Astrocyte of the hippocampus (primary cell): ENCODE results near the gene LRRC17.

ENCODE experiments used
- DNase-seq: peaks from one replicate; pipeline ENCODE4 v3.0.0; 2011; ENCODE audit warnings: low read depth, low spot score

Gene LRRC17, protein sequence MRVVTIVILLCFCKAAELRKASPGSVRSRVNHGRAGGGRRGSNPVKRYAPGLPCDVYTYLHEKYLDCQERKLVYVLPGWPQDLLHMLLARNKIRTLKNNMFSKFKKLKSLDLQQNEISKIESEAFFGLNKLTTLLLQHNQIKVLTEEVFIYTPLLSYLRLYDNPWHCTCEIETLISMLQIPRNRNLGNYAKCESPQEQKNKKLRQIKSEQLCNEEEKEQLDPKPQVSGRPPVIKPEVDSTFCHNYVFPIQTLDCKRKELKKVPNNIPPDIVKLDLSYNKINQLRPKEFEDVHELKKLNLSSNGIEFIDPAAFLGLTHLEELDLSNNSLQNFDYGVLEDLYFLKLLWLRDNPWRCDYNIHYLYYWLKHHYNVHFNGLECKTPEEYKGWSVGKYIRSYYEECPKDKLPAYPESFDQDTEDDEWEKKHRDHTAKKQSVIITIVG

DNA sequence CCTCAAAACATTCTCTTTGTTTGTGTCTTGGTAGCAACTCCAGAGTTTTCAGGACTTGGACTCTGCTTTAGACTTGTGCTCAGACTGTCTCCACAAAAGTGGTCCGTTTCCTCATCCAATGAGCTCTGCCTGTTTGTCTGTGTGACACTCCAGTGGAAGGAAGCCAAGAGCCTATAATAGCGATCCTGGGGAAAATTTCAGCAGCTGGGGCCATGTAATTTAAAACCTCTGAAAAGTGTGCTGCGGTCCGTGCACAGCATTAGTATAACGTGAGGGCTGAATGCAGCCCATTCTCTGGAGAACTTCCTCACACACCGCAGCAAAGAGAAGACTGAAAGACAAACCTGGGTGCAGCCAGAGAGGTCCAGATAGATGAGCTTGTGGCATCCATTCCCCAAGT lies at the start of gene LRRC17:
TSS of gene LRRC17 (plus strand) at position 259 of the 400 bp plus-strand sequence. CDS start 20,914 bp downstream, outside the sequence.
- peak; percentile 90 for DNase-seq

DNA sequence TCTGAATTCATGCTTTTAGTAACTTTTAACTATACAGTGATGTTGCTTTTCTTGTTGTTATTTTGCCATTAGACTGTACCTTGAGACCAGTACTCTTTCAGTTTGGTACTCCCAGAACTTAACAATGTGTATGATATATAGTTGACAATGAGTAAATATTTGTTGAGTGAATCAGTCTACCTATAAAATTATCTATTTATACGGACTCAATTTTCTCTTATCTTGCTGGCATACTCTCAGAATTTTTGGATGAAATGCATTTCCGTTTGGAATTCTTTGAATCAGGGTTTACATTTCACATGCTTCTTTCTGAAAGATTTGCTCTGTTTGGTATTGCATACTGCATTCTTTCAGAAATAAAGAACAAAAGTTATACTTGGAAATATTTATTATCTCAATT lies 47.8 kb upstream of the LRRC17 start:
- DNase-seq, result no peak

DNA sequence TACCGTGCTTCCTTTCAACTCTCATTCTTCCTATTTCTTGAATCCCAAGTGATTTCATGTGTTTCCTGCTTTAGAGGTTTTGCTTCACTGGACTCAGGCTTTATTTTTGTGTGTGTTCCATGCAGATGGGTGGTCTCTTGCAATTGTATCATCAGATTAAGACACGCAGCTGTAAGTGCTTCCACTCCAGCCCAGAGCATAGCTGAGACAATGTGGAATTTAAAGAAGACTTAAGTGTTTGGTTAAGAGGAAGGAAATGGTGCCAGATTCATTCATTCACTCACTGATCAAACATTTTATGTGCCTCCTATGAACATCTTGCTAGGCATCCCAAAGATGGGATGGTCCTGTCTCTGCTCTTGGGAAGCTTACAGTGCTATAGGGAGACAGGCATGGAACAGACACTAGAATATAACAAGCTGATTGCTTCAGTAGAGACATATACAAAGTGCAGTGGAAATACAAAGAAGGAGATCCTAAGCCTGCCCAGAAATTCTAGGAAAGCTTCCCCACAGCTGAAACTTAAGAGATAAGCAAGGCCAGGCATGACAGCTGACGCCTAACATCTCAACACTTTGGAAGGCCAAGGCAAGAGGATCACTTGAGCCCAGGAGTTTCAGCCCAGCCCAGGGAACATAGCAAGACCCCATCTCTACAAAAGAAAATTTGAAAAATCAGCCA lies 46.1 kb upstream of the LRRC17 start:
- no peak for DNase-seq

DNA sequence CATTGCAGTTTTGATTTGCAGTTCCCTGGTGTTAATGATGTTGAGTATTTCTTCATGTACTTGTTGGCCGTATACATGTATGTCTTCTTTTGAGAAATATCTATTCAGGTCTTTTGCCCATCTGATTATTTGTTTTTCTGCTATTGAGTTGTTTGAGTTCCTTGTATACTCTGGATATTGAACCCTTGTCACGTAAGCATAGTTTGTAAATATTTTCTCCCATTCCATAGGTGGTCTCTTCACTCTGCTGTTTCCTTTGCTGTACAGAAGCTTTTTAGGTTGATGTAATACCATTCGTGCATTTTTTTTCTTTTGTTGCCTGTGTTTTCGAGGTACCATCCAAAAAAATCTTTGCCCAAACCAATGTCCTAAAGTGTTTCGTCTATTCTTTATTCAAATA lies 43.6 kb upstream of the LRRC17 start:
- no peak for DNase-seq

DNA sequence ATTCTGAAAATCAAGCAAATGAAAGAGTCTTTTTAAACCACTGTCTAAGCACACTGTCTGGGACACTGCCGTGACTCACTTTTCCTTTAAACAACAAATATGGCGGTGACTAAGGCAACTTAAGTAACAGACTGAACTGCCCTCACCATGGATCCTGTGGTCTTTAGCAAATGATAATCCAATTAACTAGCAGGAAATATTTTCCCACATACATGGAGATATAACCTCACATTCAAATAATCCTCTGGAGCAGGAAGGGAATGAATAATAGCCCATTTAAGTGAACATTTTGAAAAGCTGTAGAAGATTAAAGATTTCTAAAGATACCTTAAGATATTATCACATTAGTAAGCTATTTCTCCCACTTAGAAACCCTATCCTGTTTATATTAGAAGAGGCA lies 40.3 kb upstream of the LRRC17 start:
- DNase-seq, result peak; percentile 93

DNA sequence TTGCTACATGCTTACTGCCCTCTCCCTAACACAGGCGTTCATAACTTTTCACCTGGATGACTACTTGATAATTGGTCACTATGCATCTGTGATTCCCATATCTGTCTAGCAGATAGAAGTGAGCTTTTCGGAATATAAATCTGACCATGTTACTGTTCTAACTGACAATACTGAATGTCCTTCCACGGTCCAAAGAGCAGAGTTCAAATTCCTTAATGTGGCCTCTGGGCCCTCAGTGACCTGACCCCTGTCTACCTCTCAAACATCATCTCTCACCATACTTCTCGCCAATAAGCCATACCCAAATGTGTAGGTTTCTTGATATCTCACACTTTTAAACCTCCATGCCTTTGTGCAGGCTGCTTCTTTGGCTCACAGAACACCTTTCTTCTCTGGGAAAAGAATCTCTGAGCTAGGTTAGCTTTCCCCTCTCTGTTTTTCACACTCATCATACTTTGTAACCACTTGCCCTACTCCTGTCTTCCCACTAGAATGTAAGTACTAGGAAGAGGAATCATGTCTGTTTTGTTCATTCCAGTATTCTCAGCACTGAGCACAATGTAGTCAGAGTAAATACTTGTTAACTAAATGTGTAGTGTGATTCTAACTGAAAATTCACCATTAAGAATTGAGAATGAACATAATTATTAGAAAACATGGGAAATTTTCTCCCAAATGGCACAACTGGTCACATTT lies 39.2 kb upstream of the LRRC17 start:
- no peak for DNase-seq

DNA sequence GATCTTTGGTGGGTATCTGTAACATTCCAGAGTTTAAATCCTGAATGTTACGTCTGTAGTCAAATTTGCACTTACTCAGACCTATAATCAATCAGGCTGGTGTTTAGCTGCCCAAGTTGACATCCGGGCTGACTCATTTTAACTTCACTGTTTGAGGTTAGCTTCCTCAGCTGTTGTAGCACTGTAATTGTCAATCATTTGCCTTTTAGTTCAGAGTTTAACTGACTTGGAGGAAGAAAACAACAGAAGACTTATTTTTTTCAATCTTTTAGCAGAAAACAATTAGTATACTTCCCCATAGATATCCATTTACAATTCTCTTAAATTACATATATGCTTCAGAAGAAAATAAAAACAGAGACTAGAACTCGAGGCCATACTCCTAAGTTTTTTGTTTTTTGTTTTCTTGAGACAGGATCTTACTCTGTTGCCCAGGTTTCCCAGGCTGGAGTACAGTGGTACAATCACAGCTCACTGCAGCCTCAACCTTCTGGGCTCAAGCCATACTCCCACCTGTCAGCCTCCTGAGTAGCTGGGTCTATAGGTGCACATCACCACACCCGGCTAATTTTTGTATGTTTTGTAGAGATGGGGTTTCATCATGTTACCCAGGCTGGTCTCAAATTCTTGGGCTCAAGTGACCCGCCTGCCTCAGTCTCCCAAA lies 38.5 kb upstream of the LRRC17 start:
- DNase-seq, result peak; percentile 90

DNA sequence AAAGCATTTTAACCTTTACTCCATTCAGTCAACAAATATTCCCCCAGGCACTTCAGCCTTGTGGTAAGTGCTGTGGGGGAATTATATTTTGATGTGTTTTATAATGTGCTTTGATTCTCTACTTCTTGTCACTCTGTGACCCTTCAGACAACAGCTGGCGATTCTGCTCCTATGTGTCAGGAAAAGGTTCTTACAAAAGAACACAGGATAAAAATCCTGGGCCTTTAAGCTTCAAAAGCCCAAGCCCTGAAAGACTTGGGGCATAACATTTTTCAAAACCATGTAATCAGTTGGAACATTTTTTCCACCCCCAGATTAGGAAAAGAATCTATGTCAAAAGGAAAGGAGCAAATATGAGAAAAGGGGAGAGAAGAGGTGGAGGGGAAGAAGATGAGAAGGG lies 37.8 kb upstream of the LRRC17 start:
- no peak for DNase-seq

DNA sequence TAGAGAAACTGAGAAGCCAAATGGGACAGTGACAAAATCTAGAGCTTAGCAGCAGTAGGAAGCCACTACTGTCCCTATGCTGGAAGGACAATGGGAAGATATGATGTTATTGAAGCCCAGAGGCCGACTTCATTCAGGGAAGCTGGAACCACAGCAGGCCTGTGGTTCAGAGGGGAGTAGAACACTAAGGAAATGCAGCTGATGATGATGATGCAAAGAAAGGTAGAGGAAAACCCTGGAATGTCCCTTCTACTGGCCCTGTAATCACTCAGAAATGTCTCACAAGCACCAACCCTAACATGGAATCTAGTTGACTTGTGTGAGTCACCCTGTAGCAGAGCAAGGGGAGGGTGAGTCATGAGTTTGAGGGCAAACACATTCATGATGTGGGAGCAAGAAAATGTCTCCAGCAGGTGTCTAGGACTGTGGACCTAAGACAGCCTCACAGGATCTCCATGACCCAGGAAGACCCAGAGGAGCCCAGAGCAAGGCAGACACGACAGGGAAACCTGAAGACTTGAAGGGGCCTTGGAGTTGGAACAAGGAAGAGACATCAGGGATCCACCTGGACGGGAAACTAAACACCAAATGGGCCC lies 37.0 kb upstream of the LRRC17 start:
- DNase-seq, result peak; percentile 97

DNA sequence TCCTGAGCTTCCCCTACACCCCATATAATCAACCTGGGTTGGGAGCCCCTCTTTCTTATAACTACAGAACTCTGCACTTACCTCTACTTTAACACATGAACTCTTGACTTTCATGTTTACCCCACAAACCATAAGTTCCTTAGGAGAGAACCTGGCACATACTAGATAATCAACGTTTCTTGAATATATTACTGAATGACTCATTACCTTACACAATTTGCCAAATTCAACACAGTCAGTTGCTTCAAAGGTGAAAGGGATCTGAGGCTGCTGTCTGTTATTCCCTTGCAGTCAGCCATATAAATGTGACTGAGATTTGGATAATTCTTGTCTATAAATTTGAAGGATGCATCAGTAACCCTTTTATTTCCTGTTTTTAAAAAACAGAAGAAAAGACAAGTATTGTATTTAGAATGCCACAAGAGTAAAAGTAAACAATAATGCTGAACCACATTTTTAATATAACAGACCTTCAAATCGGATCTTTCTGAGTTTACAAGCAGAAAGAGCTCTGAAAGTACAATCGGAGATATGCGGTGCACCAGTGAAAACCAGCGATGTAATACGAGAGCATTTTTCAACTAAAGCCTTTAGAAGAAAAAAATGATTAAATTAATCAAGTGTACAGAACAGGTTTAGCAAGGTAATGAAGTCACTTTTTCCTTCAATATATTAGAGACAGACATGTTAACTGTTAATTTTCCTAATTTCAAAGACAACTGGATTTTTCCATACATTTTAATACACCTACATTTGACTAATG lies 29.5 kb upstream of the LRRC17 start:
- peak; percentile 72 for DNase-seq

DNA sequence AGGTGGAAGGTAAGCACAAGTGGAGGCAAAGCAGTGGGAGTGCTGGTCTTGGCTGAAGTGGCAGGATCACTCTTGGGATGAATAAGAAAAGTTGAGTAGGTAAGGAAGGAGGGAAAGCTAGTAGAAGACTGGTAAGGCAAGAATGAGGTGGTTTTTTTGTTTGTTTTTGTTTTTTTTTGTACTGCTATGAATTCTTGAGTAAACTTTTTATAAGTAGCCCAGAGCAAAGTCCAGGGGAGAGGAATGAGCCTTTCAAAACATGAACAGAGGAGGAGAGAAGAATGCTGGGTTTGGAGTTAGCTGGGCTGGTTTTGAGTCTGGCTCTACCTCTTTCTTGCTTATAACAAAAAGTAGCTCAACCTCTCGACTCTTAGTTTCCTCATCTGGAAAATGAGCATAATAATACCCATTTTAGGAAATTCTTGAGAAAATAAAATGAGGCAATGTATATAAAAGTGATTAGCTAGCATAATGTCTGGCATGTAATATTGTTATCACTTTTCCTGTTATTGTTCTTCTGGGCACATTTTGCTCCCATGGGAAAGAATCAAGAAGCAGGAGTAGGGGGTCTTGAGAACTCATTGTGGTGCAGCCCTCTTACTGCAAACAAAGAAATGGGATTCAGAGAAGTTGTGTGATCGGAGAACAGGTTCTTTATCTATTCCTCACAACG lies 24.1 kb upstream of the LRRC17 start:
- no peak for DNase-seq

DNA sequence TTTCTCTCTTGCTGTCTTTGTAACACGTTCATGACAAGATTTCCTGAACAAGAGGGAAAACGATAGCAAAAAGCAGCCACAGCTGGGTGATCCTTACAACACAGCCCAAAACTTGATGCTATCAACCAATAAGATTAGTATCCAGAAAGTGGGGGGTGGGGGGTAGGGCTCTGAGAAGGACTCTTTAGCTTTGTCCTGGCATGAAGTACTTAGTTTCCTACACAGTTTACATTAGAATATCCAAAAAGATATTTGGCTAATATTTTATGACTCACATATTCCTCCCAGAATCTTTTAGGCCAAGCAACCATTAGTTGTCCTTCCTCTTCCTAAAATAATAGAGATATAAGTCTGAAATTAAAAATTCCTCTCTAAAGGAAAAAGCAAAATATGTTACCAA lies 22.9 kb upstream of the LRRC17 start:
- DNase-seq, result no peak

DNA sequence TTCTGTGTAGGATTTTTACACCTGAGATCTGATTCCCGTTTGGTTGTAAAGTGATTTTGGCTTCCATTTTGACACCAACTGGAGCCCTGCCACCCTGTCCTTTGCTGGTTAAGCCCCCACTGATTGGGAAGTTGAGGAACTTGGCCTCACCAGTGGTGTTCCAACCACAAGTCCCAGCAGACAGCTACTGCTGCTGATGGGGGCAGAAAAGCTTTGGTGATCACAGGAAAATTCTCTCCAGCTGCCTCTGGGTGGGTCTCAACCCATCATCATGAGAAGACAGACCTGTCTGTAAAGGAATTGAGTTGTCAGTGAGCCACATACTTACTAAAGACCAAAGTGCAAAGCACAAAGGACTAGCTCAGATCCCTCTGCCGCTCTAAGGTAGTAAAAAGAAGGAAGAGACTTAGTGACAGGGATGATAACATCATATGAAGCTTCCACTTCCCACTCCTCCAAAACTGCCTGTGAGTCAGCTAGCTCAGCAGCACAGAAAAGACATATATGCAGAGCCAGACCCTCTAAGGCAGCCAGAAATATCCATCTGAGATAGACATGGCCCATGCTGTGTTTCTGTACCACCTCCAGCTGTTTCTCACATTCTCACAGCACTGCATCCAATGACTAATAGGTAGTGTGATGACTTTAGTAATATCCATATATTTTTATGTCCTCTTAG lies 22.4 kb upstream of the LRRC17 start:
- DNase-seq, result peak; percentile 49

DNA sequence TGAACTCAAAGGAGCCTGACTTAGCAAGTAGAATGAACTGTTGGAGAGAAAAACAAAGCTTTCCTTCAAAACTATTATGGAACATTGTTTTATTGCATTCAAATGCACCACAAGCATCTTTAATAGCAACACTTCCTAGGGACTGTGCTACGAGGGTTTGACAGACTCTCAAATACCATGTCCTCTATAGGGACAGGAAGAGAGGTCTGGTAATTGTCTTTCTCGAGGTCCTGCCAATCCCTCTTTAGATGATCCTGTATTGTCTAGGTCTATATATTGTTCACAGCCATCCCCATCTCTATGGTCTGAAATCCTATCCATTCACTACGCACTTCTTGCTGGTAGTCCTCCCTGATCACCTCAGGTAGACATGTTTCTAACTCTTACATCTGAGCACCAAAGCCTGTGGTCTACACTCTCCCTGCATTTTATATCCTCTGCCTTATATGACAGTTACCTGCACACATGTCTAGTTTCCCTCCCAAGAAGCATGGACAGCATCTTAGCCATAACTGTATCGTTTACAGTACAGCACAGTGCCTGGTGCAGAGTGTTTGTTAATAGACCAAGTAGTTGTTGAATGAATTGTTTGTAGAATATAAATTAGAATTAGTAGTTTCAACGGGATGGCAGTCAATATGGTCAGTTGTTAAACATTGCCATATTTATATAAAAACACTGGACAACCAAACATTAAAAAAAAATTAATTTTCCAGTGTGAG lies 21.7 kb upstream of the LRRC17 start:
- DNase-seq, result no peak

DNA sequence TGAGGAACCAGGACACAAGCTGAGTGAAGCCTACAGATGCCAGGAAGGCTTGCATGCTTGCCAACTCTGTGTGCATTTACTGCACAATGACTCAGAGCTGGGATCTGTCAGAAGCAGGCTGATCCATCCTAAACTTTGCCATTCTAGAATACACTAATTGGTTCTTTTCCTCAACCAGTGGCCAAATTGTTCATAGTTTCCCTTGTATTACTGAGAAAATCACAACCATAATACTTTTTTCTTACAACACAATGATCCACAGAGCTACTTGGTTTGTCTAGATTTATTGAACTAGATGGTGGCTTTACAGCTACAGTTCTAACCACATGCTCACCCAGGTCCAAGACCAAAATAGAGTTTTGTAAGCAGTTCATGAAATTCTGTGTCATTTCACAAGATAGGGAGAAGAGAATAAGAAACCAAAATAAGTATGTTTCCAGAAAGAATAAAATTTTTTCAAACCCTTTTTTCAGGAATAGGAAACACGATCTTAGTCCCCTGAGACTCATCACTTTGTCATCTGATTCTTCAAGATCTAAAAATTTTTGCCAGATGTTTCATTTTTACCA lies 21.0 kb upstream of the LRRC17 start:
- peak; percentile 94 for DNase-seq

DNA sequence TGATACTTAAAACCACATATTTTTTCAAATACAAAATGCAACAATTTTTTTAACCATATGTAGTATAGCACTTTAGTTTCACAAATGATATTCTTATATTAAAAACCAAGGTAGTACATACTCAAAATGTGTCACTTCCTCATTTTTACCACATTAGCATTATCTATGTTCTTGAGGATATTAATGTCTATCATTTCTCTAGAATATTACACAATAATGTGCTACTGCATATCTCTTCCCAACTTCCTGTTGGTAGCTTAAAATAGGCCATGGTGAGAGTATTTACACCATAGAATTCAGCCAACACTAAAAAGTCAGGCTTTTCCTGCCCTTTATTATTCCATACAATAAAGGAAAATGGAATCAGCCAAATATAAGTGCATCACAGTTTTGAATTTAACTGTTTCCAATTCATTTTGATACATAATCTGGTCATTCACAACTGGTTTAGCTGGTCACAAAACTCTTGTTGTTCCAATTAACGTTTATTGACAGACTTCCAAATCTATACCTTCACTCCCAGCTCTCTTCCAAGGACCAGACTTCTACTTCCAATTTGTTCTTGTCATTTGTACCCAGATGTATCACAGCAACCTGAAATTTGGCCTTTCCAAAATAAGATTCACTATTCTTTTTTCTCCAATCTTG lies 20.0 kb upstream of the LRRC17 start:
- DNase-seq, result no peak

DNA sequence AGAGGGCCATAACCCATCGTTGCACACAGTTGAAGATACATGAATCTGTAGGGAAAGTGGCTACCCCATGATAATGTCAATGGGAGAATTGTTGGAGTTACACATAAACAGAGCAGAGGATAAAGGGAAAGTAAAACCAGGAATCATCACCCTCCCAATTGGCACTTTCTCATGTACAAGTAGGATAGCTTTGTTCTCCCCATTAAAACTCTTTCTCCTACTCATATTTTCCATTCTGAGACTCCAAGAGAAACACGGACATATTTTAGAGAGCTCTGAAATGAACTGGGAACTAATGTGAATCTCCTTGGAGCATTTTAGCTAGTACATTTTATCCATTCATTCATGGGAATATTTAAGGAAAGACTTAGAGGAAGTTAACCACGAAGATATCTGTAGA lies 17.2 kb upstream of the LRRC17 start:
- DNase-seq, result peak; percentile 45

DNA sequence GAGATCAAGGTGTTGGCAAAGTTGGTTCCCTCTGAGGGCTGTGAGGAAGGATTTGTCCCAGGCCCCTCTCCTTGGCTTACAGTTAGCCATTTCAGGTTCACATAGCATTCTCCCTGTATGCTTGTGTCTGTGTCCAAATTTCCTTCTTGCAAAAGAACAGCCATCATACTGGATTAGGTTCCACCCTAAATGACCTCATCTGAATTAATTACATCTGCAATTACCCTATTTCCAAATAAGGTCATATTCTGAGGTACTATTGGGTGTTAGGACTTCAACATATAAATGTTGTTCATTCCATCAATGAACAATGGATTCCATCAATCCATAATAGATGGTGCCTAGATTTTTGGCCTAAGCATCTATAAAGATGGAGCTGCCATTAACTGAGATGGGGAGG lies 16.2 kb upstream of the LRRC17 start:
- DNase-seq, result no peak
